ENCODE measurements around the gene OXLD1.
"Not testable (repeated sequence)": the region's sequence is repeated elsewhere in the genome, so short reads cannot be mapped to it uniquely, and the experiment has no call there.

Gene OXLD1

DNA sequence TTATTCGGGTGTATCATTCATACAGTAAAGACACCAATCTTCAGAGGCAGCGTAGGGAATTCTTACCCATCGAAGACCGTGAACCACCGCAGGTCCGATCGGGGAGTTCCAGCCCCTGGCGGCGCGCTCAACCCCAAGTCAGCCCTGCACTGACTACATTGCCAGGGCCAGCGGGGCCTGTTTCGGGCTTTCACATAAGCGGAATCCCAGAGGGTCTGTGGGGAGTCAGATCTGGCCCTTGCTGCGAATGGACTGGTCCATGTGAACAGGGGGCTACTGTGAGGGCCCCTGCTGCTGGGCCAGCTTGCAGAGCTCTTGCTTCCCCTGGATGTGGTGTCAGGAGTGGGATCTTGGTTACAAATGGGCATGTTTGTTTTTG is 17.7 kb downstream of the OXLD1 start:
- DNase-seq, result no peak

DNA sequence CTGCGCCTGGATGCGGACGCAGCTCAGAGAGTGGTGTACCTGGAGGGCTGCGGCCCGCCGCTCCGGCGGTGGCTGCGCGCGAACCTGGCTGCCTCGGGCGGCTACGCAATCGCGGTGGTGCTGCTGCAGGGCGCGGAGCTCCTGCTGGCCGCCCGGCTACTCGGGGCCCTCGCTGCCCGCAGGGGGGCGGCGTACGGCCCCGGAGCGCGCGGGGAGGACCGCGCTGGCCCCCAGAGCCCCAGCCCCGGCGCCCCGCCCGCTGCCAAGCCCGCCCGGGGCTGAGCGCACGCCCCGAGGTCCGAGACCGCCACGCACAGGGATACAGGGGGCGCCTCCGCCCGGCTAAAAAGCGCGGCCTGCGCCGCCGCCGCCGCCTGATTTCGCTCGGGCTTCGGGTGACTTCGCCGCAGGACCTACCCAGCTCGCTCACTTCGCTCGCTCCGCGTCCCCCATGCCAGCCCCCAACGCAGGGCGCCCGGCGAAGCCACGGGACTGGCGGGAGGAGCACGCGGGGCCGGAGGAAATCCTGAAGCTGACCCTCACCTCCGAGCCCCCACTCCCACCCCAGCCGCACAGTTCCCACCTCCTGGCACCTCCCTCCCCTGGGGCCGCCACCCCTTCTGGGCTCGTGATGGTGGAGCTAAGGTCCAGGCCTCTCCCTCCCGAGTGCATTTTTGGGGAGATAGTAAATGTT is 18.2 kb downstream of the OXLD1 start:
- no peak for DNase-seq

DNA sequence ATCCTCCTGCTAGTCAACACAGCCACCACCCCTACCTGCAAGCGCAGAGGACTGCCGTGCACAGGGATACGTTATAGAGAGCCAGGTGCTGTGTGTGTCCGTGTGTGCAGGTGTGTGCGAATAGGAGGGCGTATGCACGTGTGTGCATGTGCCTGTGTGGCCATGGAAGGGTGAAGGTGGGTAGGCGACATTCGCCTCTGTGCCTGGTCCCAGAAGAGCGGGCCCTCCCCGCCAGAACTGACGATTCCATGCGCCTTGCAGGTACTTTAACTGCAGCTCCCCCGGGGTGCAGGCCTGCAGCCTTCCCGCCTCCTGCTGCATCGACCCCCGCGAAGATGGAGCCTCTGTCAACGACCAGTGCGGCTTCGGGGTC is 18.8 kb downstream of the OXLD1 start:
- no peak for DNase-seq

DNA sequence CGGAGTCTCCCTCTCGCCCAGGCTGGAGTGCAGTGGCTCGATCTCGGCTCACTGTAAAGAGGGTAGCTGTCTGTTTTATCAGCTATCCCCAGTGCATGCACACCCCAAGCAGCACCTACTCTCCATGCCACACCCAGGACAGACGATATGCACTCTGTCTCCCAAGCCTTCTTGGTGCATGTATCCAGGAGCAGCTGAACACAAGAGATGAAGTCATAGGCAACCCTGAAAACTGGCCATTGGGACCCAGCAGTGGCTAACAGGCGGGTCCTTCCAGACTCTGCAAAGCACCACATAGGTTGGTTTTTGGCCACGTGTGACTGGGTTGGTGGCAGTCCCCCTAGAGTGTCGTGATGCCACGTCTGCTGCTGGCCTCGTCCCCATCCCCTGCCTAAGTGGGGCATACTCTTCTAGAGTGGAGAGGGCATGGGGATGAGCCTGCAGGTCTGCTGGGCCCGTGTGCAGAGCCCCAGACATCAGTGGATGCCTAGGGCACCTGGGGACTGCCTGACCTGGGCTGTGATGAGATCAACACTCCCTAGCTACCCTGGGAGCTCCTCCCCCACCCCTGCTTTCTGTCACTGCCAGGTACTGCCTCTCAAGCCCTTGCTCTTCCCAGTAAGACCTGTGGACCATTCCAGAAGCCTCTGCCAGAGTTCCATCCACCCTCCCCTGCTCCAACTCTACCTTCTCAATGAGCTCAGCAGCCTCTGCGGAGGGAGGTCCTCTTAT is 19.4 kb downstream of the OXLD1 start:
- DNase-seq, result no peak

DNA sequence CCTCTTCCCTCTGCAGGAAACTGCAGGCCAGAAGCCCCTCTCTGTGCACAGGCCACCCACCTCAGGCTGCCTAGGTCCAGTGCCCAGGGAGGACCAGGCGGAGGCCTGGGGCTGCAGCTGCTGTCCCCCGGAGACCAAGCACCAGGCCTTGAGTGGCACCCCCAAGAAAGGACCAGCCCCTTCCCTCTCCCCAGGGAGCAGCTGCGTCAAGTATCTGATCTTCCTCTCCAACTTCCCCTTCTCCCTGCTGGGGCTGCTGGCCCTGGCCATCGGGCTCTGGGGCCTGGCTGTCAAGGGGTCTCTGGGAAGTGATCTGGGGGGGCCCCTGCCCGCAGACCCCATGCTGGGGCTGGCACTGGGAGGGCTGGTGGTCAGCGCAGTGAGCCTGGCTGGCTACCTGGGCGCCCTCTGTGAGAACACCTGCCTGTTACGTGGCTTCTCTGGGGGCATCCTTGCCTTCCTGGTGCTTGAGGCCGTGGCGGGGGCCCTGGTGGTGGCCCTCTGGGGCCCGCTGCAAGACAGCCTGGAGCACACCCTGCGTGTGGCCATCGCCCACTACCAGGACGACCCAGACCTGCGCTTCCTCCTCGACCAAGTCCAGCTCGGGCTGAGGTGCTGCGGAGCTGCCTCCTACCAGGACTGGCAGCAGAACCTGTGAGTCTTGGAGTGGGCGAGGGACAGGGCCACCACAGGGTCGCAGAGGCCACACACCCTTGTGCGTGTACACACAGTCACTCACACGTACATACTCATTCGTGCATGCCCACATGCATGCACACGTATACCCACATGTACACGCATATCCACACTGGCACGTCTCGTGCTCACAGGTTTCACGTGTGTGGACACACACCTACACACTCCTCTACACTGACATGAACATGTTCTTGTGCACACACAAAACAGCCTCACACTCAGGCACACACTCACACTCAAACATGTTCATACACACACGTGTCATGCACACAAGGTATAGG is 21.1 kb downstream of the OXLD1 start:
- DNase-seq, result no peak

DNA sequence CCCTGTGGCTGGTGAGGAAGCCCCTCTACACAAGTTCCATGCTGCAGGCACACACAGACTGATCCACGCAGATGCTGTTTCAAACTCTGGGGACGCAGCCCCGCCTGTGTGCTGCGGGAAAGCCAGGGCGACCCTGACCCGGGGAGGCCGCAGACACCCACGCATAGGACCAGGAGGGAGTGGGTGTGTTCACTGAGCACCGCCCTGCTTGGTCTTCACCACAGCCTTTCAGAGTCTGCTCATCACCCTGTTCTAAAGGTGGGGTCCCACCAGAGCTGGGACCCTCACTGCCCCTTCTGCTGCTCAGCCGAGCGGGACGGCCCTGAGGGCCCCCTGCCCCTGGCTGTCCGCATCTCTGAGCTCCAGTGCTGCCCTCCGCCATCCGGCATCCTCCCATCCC is 21.9 kb downstream of the OXLD1 start:
- no peak for DNase-seq

DNA sequence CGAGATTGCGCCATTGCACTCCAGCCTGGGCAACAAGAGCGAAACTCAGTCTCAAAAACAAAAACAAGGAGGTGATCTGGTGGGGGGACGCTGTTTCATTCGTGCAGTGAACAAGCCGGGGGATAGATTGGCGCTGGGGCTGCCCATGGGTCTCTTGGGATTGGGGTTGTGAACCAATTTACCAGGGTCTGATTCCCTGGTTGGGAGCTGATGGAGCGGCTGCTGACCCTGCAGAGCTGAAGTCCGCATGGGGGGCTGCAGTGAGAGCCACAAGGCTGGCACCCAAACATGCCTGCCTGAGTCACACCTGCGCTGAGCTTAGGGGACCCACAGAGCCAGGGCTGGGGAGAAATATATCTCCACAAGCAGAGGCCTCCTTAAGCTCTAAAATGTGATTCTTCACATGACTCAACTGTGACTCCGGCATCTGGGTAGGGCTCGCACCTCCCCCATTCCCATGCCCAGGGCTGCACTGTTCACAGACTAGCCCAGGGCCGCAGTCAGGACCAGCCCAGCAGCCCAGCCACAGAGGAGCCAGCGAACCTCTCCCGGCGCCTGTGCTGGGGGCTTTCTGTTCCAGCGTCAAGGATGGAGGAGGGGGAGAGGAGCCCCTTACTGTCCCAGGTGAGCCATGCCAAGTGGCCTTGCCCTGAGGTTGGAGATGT is 24.4 kb downstream of the OXLD1 start:
- DNase-seq, result no peak

DNA sequence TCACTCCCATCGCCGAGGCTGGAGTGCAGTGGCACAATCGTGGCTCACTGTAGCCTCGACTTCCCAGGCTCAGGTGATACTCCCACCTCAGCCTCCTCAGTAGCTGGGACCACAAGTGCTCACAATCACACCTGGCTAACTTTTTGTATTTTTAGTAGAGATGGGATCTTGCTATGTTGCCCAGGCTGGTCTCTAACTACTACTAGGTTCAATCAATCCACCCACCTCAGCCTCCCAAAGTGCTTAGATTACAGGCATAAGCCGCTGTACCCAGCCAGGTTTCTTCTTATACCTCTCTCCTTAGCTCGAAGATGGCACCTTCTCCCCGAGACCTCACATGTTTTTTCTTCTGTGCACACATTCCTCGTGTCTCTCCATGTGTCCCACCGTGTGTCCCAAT is 26.4 kb downstream of the OXLD1 start:
- no peak for DNase-seq

DNA sequence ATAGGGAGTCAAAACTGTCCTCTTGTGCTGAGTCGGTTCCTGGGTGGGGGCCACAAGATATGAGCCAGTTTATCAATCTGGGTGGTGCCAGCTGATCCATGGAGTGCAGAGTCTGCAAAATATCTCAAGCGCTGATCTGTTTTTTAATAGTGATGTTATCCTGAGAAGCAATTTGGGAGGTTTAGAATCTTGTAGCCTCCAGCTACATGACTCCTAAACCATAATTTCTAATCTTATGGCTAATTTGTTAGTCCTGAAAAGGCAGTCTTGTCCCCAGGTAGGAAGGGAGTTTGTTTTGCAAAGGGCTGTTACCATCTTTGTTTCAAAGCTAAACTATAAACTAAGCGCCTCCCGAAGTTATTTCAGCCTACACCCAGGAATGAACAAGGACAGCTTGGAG is 27.7 kb downstream of the OXLD1 start:
- no peak for DNase-seq

DNA sequence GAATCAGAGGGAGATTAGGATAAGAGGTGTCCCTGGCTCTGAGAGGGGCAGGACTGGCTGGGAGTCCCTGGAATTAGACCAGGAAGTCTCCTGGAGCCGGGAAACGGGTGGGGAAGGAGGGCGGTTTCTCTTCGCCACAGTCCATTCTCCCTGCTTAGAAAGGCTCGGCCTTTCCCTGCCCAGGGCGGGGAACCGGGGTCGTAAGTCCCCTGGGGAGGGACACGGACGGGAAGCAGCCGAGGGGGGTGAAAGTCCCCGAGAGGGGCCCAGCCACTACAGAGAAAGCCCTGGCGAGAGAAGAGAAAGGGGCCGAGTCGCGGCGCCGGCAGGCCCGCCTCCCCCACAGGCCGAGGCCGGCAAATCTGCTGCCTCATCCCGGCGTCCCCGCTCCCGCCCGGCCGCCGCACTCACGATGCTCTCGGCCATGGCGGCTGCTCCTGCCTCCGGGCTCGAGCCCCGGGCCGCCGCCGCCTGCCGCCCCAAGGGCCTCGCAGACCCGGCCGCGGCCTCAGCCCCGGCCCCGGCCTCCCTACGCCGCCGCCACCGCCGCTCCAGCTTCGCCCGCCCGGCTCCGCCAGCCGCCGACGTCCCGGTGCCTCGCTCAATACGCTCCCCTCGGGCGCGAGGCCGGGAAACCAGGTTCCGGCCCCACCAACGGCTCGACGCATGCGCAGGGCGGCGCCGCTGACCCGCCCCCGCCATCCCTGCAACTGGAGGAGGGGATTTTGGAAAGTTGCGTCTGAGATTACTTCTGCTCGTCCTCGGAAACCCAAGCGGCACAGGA is 29.7 kb downstream of the OXLD1 start, which contains the start of the genes NPLOC4 and TSPAN10:
TSS of gene NPLOC4 (minus strand) at position 608 of the 784 bp plus-strand sequence. CDS start at position 426, 182 bp downstream.
TSS of gene TSPAN10 (plus strand) at position 692 of the 784 bp plus-strand sequence. CDS start 5,217 bp downstream, outside the sequence.
- peak; percentile 51 for DNase-seq

DNA sequence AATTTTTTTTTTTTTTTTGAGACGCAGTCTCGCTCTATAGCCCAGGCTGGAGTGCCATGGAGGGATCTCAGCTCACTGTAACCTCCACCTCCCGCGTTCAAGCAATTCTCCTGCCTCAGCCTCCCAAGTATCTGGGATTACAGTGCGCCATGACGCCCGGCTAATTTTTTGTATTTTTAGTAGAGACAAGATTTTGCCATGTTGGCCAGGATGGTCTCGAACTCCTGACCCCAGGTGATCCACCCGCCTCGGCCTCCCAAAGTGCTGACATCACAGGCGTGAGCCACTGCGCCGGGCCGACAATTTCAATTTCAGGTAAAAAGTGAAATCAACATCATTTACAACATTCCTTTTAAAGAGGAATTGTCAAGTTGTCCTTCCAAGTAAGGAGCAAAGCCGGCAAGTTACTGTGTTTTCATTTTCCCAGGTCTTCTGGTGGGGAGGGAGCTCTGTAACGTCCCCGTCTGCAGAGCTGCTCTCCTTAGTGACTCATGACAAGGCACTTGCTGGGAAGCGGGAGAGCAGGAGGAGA is 30.4 kb downstream of the OXLD1 start:
- no peak for DNase-seq

DNA sequence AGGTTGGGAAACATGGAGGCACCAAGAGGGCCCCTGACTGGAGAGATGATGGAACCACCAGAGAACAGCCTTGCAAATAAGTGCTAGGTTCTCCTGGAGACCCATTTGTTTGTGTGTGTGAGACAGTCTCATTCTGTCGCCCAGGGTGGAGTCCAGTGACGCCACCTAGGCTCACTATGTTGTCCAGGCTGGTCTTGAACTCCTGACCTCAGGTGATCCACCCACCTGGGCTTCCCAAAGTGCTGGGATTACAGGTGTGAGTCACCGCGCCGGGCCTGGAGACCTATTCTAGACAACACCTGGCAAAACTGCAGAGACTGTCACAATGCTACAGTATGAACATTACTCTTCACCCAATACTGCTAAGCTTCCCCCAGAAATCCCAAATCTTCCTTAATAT is 31.0 kb downstream of the OXLD1 start:
- DNase-seq, result no peak

DNA sequence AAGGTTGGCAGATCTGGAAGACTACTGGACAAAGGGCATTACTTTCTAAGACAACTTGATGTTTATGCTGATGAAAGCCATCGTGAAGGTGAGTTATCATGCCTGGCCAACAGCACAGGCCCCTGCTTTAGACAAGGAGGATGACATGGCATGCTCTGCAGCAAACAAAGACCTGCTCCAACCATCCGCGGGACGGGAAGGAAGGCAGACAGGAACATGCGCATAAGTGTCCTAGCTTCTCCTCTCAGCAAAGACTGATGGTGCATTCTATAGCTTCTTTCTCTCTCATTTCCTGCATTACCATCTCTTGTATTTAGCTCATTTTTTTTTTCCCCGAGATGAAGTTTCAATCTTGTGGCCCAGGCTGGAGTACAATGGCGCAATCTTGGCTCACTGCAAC is 34.9 kb downstream of the OXLD1 start:
- no peak for DNase-seq

DNA sequence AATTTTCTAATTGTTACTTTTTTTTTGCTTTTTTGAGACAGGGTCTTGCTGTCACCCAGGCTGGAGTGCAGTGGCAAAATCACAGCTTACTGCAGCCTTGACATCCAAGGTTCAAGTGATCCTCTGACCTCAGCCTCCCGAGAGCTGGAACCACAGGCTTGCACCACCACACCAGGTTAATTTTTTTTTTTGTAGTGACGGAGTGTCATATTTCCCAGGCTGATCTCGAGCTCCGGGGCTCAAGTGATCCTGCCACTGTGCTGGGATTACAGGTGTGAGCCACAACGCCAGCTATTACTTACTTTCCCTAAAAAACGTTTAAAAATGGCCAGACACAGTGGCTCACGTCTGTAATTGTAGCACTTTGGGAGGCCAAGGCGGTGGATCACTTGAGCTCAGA is 36.1 kb downstream of the OXLD1 start:
- no peak for DNase-seq

DNA sequence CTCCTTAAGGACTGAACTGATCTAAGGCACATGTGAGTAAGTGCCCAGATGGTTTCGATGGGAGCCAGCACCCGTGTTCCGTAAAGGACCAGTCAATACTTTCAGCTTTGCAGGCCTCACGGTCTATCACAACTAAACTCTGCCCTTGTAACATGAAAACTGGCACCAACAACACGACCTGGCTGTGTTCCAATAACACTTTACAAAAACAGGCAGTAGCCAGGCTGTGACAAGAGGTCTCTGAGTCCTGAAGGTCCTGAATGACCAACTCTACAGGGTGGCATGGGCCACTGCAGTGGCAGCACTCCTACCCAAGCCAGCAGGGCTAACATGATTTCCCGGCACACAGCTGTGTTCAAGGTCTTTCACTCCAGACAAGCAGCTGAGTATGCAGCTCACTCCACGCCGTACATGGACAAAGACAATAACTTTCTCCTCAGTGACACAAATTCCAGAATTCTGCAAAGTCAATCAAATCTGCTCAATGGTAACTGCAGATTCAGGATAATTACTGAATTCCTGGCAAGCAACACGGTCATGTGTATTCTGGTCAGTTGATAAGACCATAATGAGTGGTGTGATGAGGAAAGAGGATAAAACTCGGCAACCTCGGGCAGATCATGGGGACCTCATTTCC is 44.8 kb downstream of the OXLD1 start:
- no peak for DNase-seq

DNA sequence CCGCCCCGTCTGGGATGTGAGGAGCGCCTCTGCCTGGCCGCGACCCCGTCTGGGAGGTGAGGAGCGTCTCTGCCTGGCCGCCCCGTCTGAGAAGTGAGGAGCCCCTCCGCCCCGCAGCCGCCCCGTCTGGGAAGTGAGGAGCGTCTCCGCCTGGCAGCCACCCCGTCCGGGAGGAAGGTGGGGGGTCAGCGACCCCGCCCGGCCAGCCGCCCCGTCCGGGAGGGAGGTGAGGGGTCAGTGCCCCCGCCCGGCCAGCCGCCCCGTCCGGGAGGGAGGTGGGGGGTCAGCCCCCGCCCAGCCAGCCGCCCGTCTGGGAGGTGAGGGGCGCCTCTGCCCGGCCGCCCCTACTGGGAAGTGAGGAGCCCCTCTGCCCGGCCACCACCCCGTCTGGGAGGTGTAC is 48.1 kb downstream of the OXLD1 start:
- not testable (repeated sequence) for DNase-seq

DNA sequence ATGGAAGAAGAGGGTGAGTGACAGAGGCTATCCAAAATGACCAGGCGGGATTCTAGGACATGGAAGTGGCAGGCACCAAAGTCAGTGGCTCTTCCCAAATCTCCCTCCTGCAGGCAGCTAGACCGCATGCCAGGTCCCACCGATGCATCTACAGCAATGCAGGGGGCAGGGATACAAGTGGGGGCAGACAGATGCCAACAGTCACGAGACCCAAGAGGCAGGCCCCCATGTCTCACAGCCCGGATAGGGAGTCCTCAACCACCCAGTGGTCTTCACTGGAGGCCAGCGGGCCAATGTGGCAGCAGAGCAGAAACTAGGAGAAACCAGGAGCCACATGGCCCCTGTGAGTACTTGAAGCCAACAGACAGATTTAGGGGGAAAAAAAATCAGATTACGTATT is 49.5 kb downstream of the OXLD1 start:
- DNase-seq, result no peak

DNA sequence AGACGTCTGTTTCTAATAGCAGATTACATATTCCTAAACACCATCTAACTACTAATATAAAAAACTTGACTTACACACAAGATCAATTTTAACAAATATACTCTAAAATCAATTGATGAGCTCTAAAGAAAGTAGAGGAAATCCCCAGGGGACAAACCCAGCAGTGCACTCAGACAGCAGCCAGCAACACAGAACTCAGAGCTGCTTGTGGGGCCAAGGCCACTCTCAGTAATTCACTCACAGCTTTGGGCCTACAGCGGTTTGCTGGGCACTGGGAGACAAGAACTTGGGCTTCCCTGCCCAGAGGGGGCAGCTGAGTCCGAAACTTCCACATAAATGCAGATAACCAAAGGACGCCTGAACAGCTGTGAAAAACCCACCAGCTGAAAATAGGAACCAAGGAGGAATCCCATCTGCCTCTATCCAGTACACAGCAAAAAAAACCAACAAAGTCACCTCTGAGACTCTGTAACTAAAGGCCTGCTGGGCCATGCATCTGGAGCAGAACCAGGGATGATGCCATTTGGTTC is 50.9 kb downstream of the OXLD1 start:
- DNase-seq, result no peak
